Ishikawa (cell line): ENCODE results near the gene KRTAP10-11.

Source experiments
- CEBPB ChIP-seq: IDR thresholded peaks from 2 replicates; pipeline ENCODE4 v1.6.1; 2012
- EP300 ChIP-seq: IDR thresholded peaks from 2 replicates; pipeline ENCODE4 v1.6.1; 2012; ENCODE audit warnings: borderline replicate concordance
- NFIC ChIP-seq: IDR thresholded peaks from 2 replicates; pipeline ENCODE4 v1.6.1; 2012
- RAD21 ChIP-seq: IDR thresholded peaks from 2 replicates; pipeline ENCODE4 v1.6.1; 2012; ENCODE audit warnings: low read depth
- TAF1 ChIP-seq: IDR thresholded peaks from 2 replicates; pipeline ENCODE4 v1.6.1; 2012; ENCODE audit warnings: low read depth, mild to moderate bottlenecking
- TCF12 ChIP-seq: IDR thresholded peaks from 2 replicates; pipeline ENCODE4 v1.6.1; 2012; ENCODE audit warnings: low read depth
- YY1 ChIP-seq: IDR thresholded peaks from 2 replicates; pipeline ENCODE4 v1.6.1; 2012; ENCODE audit warnings: low read depth
- TF ChIP-seq, protein P1 (sequence below): IDR thresholded peaks from 2 replicates; pipeline ENCODE4 v1.6.1; 2012

DNA sequence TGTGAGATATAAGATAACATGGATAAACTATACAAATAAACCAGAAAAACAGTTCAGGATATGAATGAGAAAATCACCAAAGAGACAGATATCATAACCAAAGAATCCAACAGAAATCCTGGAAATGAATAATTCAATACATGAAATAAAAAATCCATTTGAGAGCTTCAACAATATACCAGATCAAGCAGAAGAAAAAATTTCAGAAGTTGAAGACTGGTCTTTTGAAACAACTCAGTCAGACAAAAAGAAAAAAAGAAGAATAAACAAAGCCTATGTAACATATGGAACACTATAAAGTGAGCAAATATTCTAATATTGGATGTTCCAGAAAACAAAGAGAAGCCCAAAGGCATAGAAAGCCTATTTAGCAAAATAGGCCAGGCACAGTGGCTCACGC lies 25.7 kb downstream of the KRTAP10-11 start:
- TF ChIP-seq YY1 = no peak
- TF ChIP-seq TAF1 = no peak
- TF ChIP-seq TCF12 = no peak
- TF ChIP-seq CEBPB = no peak
- no peak for TF ChIP-seq NFIC
- TF ChIP-seq EP300 = no peak
- TF ChIP-seq, protein P1, sequence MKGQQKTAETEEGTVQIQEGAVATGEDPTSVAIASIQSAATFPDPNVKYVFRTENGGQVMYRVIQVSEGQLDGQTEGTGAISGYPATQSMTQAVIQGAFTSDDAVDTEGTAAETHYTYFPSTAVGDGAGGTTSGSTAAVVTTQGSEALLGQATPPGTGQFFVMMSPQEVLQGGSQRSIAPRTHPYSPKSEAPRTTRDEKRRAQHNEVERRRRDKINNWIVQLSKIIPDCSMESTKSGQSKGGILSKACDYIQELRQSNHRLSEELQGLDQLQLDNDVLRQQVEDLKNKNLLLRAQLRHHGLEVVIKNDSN = no peak
- TF ChIP-seq RAD21 = no peak
